GM18519 (cell line): ENCODE data around the gene CALHM5.
"Not testable (repeated sequence)": the region's sequence is repeated elsewhere in the genome, so short reads cannot be mapped to it uniquely, and the experiment has no call there.

ENCODE experiments used
- ATAC-seq: cut with Tn5 transposase; IDR thresholded peaks from one replicate; pipeline ENCODE4 v1.9.1; 2021; ENCODE audit warnings: mild to moderate bottlenecking, moderate library complexity; ENCODE audit not compliant: unreplicated experiment, low FRiP score

Gene CALHM5, protein sequence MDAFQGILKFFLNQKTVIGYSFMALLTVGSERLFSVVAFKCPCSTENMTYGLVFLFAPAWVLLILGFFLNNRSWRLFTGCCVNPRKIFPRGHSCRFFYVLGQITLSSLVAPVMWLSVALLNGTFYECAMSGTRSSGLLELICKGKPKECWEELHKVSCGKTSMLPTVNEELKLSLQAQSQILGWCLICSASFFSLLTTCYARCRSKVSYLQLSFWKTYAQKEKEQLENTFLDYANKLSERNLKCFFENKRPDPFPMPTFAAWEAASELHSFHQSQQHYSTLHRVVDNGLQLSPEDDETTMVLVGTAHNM

GRCh38 chr6:116511424-116512110, at the start of gene CALHM5:
CALHM5 (plus strand) TSS chr6:116511639; CDS start chr6:116511697, 58 bp downstream.
- no peak for ATAC-seq

- peak; percentile 76 for ATAC-seq
Measured at GRCh38 chr6:116461932-116462885, 49.2 kb upstream of the CALHM5 start.

- ATAC-seq: no peak
Measured at GRCh38 chr6:116463301-116463700, 48.1 kb upstream of the CALHM5 start.

GRCh38 chr6:116465246-116465645, 46.2 kb upstream of the CALHM5 start:
- ATAC-seq: no peak

- ATAC-seq: no peak
Measured at GRCh38 chr6:116467096-116467495, 44.3 kb upstream of the CALHM5 start.

DNA sequence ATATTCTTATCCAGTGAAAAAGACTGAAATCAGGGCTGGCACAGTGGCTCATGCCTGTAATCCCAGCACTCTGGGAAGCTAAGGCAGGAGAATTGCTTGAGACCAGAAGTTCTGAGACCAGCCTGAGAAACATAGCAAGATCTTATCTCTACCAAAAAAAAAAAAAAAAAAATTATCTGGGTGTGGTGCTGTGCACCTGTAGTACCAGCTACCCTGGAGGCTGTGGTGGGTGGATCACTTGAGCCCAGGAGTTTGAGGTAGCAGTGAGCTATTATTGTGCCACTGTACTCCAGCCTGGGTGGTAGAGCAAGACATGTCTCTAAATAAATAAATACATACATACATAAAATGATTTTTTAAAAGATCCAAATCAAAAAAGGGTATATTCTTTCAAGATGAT, 43.9 kb upstream of the CALHM5 start:
- ATAC-seq: no peak

GRCh38 chr6:116468293-116468692, 43.1 kb upstream of the CALHM5 start:
- ATAC-seq: no peak

- ATAC-seq: no peak
Measured at GRCh38 chr6:116471531-116471930, 39.9 kb upstream of the CALHM5 start.

- no peak for ATAC-seq
Measured at GRCh38 chr6:116472706-116473105, 38.7 kb upstream of the CALHM5 start.

GRCh38 chr6:116475141-116475540, 36.3 kb upstream of the CALHM5 start:
- ATAC-seq: no peak

GRCh38 chr6:116476002-116476678, 35.3 kb upstream of the CALHM5 start:
- ATAC-seq: peak; percentile 100

DNA sequence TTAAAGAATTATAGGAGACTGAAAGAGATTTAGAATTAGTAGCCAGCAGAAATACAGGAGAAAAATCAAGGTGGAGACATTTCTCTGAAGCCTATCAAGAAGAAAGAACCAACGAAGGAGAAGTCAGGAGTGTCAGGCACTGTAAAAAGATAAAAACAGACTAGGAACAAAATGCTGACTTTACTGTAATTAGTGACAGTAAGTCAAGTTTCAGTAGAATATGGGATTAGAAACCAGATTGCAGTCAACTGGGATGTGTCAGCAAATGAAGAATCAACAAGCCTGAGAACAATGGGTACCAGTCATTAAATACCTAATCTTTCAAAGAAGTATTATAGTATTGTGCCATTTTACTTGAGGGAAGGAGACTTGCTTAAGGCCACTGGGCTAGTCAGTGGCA, 28.7 kb upstream of the CALHM5 start:
- no peak for ATAC-seq

DNA sequence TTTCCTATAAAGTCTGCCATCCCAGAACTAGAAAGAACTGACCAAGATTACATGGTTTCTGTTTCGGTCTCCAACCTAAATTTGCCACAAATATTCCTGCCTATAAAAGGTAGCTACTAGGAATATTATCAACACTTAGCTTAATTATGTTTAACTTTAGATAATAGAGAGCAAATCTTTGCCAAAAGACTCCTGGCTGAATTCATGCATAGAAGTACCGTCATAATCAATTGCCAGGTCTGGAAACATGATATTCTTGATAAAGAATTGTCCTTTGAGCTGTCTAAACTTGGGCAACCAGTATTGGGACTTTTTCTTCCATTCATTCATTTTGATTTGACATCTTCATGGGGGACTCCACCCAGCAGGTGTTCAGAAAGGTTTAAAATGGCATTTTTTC, 27.8 kb upstream of the CALHM5 start:
- ATAC-seq: no peak

DNA sequence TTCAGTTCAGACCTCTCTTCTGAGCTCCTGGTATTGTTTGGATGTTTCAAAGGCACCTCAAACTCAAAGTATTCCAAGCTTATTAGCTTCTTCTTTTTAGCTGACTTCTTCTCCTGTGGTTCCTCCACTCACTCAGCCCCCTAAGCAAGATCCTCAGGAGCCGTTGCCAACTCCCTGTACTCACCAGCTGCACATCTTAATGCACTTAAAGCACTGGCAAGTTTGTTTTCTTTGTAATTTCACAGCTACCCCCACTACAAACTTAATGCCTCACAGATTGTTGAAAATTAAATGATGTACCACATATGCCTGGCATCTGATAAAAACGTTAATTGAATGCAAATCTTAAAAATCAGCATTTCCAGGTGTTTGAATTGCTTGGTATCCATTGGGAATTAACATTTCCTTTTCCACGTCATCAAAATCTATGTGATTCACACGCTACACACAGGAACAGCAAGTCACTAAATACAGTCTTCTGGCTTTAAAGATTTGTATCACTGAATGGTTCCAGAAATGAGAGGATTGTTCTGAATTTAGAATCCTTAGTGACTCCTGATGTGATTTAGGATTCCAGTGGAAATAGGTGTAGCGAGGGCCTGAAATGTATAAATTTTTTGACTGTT, 25.8 kb upstream of the CALHM5 start:
- no peak for ATAC-seq

DNA sequence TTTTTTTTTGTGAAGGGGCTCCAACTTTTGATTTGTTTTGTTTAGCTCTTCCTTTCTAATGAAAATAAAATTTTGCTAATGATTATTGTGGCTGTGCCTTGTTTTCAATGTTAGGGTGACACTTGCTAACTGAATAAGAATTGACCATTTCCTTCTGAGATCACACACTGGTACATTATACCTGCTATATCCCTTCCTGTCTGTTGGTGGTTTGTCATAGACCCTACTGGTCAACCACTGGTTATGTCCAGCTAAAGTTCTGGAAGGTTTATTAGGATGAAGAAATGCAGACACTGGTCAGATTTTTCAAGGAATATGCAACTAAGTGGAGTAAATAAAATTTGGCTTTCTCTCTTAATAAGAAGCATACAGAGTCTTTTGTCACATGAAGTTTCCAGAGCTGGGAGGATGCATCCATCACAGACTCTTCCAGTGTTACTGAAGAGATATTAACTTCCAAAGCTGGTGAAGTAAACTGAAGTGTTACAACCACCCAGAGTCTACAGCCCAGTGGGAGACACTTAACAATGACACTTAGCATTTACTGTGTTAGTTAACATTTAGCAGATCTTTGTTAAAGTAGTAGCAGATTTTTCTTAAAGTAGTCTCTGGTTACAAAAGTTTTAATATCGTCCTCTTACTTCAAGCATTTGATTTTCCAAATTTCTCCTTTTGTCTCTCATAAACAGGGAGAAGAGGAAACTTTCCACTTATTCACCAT, 19.7 kb upstream of the CALHM5 start:
- ATAC-seq: no peak

DNA sequence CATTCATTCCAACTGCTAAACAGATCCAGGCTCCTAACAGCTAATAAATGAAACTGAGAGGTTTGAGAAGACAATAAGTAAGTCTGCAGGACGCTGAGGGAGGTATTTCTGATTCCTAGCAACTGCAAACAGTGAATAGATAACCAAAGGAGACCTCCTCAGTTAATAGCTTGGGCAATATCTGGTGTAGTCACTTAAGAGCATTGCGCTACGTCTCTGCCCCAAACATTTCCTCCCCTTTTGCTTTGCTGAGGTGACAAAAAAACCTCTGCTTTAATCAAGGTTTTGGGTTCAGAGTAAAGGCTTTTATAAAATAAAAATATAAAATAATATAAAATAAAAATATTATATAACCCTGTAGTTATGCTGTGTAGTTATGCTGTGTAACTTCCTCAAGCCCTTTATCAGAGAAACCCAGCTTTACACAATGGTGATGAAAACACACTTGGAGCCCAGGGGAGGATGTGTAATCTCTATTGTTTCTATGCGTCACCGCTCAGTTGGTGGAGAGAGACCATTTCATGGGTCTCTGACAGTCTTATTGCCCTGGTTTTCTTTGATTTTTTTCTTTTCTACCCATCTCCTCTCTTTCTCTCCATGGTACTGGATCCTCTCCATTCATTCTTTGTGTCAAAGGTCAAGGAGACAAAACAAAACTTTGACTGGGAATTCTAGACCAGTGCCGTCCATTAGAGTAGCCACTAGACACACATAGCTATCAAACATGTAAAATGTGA, 18.9 kb upstream of the CALHM5 start:
- ATAC-seq: no peak

DNA sequence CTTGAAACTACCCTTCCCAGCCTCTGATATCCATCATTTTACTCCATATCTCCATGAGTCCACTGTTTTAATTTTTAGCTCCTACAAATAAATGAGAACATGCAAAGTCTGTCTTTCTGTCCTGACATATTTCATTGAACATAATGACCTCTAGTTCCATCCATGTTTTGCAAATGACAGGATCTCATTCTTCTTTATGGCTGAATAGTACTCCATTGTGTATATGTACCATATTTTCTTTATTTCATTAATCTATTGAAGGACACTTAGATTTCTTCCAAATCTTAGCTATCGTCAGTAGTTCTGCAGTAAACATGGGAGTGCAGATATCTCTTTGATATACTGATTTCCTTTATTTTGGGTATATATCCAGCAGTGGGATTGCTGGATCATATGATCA, 16.3 kb upstream of the CALHM5 start:
- ATAC-seq: not testable (repeated sequence)

DNA sequence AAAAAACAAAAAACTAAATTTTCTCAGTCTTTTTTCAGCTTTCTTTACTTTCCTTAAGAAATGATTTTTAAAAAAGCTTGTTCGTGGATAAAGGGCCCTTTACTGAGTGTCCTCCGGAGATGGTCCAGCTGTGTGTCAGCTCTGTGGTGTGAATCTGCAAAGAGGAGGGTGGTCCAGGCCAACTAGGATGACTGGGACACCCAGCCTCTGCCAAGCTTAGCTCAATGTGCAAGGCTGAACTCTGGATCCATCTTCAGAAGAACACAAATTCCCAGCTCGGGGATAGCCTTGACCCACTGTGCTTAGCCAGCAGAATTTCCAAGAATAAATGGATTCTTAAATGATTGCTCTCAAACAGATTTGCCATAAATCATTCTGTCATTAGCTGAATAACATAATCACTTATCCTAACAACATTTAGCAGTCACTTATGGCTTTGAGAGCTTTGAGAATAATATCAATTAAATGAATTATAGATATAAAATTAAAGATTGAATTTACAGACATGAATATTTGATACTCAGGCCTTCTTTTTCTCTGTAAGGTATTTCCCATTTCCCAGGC, 14.2 kb upstream of the CALHM5 start:
- ATAC-seq: no peak
